Fibroblast of skin of right quadriceps (primary cell): ENCODE data around the gene SERF1A.
"Not testable (repeated sequence)": the region's sequence is repeated elsewhere in the genome, so short reads cannot be mapped to it uniquely, and the experiment has no call there.

ENCODE experiments used
- DNase-seq: peaks from one replicate; pipeline ENCODE4 v3.0.0-alpha.2; 2013

Gene SERF1A

GRCh38 chr5:70900533-70901271 is at the start of gene SERF1A:
TSS of gene SERF1A (plus strand) at chr5:70900669. CDS start at chr5:70900870, 201 bp downstream.
- DNase-seq = not testable (repeated sequence)

GRCh38 chr5:70866778-70867177 is 33.7 kb upstream of the SERF1A start:
- not testable (repeated sequence) for DNase-seq

GRCh38 chr5:70870626-70871025 is 29.8 kb upstream of the SERF1A start:
- not testable (repeated sequence) for DNase-seq

DNA sequence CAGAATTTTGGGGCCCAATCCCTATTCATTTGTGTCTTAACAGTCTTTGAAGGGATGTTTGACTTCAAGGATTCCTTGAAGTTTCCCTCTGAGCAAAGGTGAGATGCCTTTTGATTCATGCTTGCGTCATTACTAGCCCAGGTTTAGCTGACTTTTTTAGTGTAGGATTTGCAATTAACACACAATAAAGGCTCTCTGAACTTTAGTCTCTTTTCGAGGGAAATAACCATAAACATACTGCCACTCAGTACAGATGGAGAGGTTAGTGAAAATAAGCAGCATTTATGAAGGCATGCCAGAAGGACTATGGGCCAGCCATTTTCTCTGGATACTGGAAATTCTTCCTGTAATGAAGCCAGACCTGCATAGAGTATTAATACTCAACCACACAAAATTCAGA is 4.4 kb upstream of the SERF1A start:
- DNase-seq = not testable (repeated sequence)

GRCh38 chr5:70901272-70901571 is 753 bp downstream of the SERF1A start:
- not testable (repeated sequence) for DNase-seq

DNA sequence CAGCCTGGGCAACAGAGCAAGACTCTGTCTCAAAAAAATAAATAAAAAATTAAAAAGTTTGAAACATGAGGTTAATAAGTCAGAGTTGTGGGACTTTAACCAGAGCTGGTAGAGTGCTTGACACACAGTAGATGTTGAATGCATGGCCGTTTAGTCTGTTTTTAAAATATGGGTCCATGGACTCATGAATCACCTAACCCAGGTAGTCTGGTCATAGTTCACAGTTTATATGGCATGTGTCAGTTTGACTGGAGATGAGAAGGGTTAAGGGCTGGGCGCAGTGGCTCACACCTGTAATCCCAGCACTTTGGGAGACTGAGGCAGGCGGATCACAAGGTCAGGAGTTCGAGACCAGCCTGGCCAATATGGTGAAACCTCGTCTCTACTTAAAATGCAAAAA is 6.2 kb downstream of the SERF1A start:
- DNase-seq = not testable (repeated sequence)

DNA sequence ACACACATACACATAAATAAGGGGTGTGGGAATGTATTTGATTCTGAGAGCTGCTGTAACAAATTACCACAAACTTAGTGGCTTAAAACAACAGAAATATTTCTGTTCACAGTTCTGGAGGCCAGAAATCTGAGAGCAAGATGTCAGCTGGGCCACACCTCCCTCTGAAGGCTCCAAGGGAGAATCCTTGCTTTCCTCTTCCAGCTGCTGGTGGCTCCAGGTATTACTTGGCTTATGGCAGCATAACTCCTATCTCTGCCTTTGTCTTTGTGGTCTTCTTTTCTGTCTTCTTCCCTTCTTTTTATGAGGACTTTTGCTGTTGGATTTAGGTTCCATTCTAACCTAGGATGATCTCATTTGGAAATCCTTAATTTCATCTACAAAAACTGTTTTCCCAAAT is 16.4 kb downstream of the SERF1A start:
- not testable (repeated sequence) for DNase-seq

GRCh38 chr5:70925211-70925562 is 24.7 kb downstream of the SERF1A start:
- DNase-seq = not testable (repeated sequence)

DNA sequence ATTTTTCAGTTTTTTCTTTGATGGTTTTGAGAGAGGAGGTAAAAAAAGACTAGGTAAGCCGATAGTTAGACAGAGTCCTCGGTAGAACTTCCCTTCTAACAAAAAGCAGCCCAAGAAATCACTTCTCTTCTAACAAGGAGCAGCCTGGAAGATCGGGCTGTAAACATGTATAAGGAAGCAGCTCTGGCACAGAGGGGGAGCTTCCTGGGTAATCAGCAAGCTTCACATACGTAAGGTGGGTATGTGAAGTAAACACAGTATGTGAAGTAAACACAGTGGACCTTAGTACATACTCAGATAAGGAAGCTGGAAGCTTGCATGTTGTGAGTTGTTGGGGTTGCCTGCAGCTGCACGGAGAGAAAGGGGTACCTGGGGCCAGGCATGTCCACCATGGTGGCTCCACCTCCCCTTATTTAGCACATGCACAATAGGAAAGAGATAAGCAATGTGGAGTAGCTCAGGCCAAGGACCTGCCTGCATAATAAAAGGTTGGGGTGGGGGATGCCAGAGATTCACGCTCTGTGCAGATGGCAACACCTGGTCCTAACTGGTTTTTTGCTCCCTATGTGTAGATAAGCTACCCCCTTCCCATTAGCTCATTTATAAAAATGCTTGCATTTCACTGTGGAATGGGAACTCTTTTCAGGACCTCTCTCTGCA is 31.4 kb downstream of the SERF1A start:
- not testable (repeated sequence) for DNase-seq

DNA sequence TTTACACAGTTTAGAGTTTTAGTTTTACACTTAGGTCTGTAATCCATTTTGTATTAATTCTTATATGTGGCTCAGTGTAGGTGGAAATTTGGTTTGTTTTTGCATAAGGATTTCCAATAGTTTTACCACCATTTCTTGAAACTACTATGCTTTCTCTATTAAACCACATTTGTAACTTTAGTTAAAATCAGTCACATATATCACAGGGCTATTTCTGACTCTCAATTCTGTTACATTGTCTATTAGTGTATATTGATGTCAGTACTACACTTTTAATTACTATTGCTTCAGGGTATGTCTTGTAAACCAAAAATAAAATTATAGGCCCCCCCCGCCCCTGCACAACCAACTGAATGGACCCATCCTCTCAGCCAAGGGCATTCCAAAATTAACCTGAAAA is 32.1 kb downstream of the SERF1A start:
- not testable (repeated sequence) for DNase-seq

DNA sequence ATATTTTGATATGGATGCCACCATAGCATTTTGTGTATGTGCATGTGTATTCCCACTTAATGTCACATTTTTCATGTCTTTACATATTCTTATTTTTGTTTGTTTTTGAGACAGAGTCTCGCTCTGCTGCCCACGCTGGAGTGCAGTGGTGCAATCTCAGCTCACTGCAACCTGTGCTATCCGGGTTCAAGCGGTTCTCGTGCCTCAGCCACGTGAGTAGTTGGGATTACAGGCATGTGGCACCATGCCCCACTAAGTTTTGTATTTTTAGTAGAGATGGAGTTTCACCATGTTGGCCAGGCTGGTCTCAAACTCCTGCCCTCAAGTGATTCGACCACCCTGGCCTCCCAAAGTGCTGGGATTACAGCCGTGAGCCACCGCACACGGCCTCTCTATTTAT is 52.6 kb downstream of the SERF1A start:
- DNase-seq = not testable (repeated sequence)
